ENCODE data around the gene CYB5R2. TPM values are rescaled to one million over a fixed set of nuclear protein-coding genes. Genes with fewer than 3 reads are reported as not detected.
"Not testable (repeated sequence)": the region's sequence is repeated elsewhere in the genome, so short reads cannot be mapped to it uniquely, and the experiment has no call there.

Gene CYB5R2
- total and polyA plus RNA-seq, 2 donors (not counting 1 experiment from before 2014, with no cell fraction given): 16.2 to 22.5 TPM

DNA sequence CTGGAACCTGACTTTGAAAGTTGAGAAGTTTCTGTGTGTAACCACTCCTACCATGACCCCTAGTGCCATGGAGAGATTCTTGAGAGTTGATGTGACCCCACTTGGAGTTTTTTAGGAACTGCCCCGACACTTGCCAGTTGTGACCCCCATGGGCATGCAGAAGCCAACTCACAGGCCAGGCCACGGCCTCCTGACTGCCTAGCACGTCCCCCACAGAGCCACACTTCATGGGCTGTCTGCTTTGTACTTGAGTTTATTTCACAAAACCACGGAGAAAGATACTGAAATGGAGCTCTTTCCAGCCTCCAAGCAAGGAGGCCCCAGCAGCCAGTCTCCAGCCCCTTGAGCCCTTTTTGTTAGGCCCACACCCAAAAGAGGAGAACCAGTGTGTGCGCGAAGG lies 8.4 kb downstream of the CYB5R2 start:
- no peak overlapping the region for H3K9ac ChIP-seq (ENCODE audit: insufficient read depth, low read length)
- H3K27ac ChIP-seq (ENCODE audit: insufficient read depth, low read length): no peak overlapping the region
- TF ChIP-seq EZH2 (IDR thresholded peaks at IDR 0.05; ENCODE audit: low read length, missing control alignments) (no peak), CTCF (conservative IDR thresholded peaks at IDR 0.05 in 1 of 2, IDR thresholded peaks at IDR 0.05 in 1 of 2; ENCODE audit: low read depth in 1 of 2, low read length in 2 of 2) (no peak)
- no peak overlapping the region for H3K4me3 ChIP-seq (replicated peaks in 1 of 4; ENCODE audit: control extremely low read depth in 1 of 4, insufficient read depth in 1 of 4, low read depth in 3 of 4, low read length in 4 of 4)
- H3K36me3 ChIP-seq (ENCODE audit: control insufficient read depth, insufficient read depth, low read length): no peaks in the 10 kb centered on the region
- no peak overlapping the region for H3K4me2 ChIP-seq (ENCODE audit: extremely low read depth, insufficient read depth, low read length)
- H2AFZ ChIP-seq (ENCODE audit: low read length): no peak overlapping the region
- no peaks in the 10 kb centered on the region for H3K27me3 ChIP-seq (ENCODE audit: control insufficient read depth, insufficient read depth, low read length)
- H3K9me3 ChIP-seq (ENCODE audit: control insufficient read depth, insufficient read depth, low read depth, low read length): no peaks in the 10 kb centered on the region
- DNase-seq (ENCODE audit: low read depth in 2 of 2): no peak
- no peaks in the 10 kb centered on the region for H4K20me1 ChIP-seq (ENCODE audit: control insufficient read depth, extremely low read depth, insufficient read depth, low read length)
- H3K79me2 ChIP-seq (ENCODE audit: control insufficient read depth, insufficient read depth, low read length): no peaks in the 10 kb centered on the region
- no peaks in the 10 kb centered on the region for H3K4me1 ChIP-seq (ENCODE audit: control insufficient read depth, extremely low read depth, insufficient read depth, low read length)

GRCh38 chr11:7663531-7663930 lies 9.8 kb downstream of the CYB5R2 start:
- not testable (repeated sequence) for H4K20me1 ChIP-seq (ENCODE audit: control insufficient read depth, extremely low read depth, insufficient read depth, low read length); DNase-seq (ENCODE audit: low read depth in 2 of 2); H3K36me3 ChIP-seq (ENCODE audit: control insufficient read depth, insufficient read depth, low read length); H3K4me1 ChIP-seq (ENCODE audit: control insufficient read depth, extremely low read depth, insufficient read depth, low read length); H3K27ac ChIP-seq (ENCODE audit: insufficient read depth, low read length); H2AFZ ChIP-seq (ENCODE audit: low read length); H3K9ac ChIP-seq (ENCODE audit: insufficient read depth, low read length); H3K9me3 ChIP-seq (ENCODE audit: control insufficient read depth, insufficient read depth, low read depth, low read length); H3K27me3 ChIP-seq (ENCODE audit: control insufficient read depth, insufficient read depth, low read length); H3K79me2 ChIP-seq (ENCODE audit: control insufficient read depth, insufficient read depth, low read length); H3K4me2 ChIP-seq (ENCODE audit: extremely low read depth, insufficient read depth, low read length); H3K4me3 ChIP-seq (replicated peaks in 1 of 4; ENCODE audit: control extremely low read depth in 1 of 4, insufficient read depth in 1 of 4, low read depth in 3 of 4, low read length in 4 of 4)

GRCh38 chr11:7657306-7658025 lies 15.8 kb downstream of the CYB5R2 start:
- no peaks in the 10 kb centered on the region for H3K4me1 ChIP-seq (ENCODE audit: control insufficient read depth, extremely low read depth, insufficient read depth, low read length)
- TF ChIP-seq CTCF (conservative IDR thresholded peaks at IDR 0.05 in 1 of 2, IDR thresholded peaks at IDR 0.05 in 1 of 2; ENCODE audit: low read depth in 1 of 2, low read length in 2 of 2) (peak; percentile 59 to 64), EZH2 (IDR thresholded peaks at IDR 0.05; ENCODE audit: low read length, missing control alignments) (no peak)
- H3K27me3 ChIP-seq (ENCODE audit: control insufficient read depth, insufficient read depth, low read length): no peaks in the 10 kb centered on the region
- H3K4me3 ChIP-seq (replicated peaks in 1 of 4; ENCODE audit: control extremely low read depth in 1 of 4, insufficient read depth in 1 of 4, low read depth in 3 of 4, low read length in 4 of 4): no peak overlapping the region
- H3K27ac ChIP-seq (ENCODE audit: insufficient read depth, low read length): no peak overlapping the region
- H4K20me1 ChIP-seq (ENCODE audit: control insufficient read depth, extremely low read depth, insufficient read depth, low read length): no peaks in the 10 kb centered on the region
- H3K9me3 ChIP-seq (ENCODE audit: control insufficient read depth, insufficient read depth, low read depth, low read length): no peaks in the 10 kb centered on the region
- DNase-seq (ENCODE audit: low read depth in 2 of 2): peak; percentile 10 to 72
- no peak overlapping the region for H3K4me2 ChIP-seq (ENCODE audit: extremely low read depth, insufficient read depth, low read length)
- no peaks in the 10 kb centered on the region for H3K36me3 ChIP-seq (ENCODE audit: control insufficient read depth, insufficient read depth, low read length)
- no peaks in the 10 kb centered on the region for H3K79me2 ChIP-seq (ENCODE audit: control insufficient read depth, insufficient read depth, low read length)
- H2AFZ ChIP-seq (ENCODE audit: low read length): no peak overlapping the region
- no peak overlapping the region for H3K9ac ChIP-seq (ENCODE audit: insufficient read depth, low read length)

All from fibroblast of lung (primary cell).